HG03108 (cell line): ENCODE results near the gene ZYG11B.
"Not testable (repeated sequence)": the region's sequence is repeated elsewhere in the genome, so short reads cannot be mapped to it uniquely, and the experiment has no call there.

Experiments used
- ATAC-seq: cut with Tn5 transposase; IDR thresholded peaks from one replicate; pipeline ENCODE4 v1.9.1; 2021; ENCODE audit warnings: moderate library complexity; ENCODE audit not compliant: unreplicated experiment

The ZYG11B gene

DNA sequence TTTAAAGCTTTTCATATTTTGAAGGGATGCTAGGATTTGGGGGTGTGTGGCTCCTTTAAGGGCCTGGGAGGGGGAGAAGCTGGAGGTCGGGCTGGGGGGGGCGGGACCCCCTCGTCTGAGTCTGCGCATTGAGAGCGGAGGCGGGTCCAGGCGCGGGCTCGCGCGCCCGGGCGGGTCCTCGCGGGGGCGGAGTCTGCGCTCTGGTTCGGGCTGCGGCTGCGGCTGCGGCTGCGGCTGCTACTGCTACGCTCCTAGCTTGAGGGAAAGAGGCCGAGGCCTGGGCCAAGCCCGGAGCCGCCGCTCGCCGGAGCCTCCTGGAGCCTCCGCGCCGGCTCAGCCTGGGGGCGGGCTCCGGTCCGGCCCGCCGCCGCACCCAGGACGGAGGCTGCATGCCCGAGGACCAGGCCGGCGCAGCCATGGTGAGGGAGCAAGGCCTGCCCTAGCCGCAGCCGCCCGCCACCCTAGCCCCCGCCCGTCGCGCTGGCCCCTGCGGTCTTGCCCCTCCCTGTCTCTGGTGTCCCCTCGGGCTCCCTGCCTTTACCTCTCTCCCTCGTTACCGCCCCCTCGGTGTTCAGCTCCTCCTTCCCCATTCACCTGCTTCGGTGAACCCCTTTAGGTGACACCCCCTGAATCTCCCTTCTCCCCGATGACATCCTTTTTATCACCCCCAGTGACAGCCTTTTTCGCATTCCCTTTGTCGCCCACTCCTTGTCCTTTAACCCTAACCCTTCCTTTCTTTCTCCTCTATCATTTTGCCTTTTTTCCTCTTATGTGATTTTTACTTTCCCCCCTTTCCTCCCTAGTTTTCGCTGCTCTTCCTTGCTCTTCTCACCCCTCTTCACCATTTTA is at the start of gene ZYG11B:
Gene ZYG11B, plus strand, starts transcription at position 189 of the 849 bp plus-strand sequence. Its CDS starts 201 bp downstream, at position 390.
- peak; percentile 94 for ATAC-seq

DNA sequence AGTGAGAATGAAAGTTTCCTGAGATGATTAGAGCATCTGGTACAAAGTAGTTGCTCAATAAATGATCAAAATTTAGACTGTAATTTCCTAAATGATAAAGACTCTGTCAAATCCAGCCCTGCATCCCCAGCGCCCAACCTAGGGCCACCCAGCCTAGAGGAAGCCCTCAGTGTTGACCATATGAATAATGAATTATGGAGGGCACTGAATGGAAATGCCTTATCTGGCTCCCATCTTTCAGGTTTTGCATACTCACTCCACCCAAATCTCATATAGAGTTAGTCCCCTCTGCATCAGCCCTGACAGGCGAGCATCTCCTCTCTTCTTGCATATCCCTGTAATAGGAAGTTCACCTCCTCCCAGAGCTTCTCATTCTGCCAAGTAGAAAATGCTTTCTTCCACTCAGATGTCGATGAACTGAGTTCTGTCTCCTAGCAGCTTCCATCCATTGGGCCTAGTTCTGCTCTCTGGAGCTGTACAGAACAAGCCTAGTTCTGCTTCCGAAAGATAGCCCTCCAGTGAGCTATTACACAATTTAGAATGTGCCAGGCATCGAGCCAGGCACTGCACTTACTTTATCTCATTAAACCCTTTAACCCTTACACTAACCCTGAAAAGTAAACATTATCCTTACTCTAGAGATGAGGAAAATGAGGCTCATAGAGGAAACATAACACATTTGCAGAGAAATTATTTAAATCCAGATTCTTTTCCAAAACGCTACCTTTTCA is 49.0 kb upstream of the ZYG11B start:
- no peak for ATAC-seq

DNA sequence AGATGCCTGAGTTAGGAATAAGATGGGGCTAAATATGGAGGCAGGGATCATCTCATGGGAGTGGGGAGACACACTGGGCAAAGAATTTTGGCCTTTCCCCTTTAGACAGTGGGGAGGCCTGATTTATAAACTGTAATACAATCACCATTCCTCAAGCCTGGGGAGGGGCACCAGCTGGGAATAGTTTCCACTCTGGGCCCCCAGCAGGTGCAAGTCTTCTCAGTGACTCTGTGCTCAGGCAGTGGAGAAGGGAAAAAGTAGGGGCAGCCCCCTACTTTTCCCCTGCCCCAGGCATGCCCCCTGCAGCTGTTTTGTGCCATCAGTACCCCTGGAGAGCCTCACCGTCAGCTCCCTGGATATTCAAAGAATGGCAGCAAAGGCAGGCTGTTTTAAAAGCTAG is 47.2 kb upstream of the ZYG11B start:
- no peak for ATAC-seq

DNA sequence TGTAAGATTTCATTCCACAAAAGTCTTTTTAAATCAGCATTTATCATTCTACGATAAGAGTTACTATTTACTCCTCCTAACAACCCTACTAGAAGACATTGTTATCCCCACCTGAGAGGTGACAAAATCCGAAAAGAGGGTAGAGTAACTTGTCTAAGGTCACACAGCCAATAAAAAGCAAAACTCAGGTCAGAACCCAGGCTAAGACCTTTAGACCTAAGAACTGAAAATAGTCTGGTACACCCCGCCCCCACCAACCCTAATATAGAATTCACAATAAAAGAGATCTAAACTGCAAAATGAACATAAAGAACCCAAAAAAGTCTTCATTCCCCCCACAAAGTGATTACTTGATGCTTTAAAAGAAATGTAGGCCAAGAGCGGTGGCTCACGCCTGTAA is 46.8 kb upstream of the ZYG11B start:
- no peak for ATAC-seq

DNA sequence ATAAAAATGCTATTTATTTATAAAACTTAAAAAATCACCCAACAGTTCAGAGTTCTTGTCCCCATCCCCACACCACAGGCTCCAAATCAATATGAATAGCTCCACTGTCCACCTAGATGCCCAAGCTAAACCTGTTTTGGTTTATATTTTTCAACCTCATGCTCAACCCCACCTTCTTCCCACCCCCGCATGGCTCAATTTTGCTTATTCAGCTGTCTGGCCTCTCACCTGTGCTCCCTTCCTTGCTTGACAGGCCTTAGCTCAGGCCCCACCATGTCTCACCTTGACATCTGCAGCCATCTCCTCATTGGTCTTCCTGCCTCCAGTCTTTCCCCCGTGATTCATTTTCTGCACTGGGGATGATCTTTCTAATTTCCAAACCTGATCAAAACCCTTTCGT is 45.9 kb upstream of the ZYG11B start:
- ATAC-seq = no peak

DNA sequence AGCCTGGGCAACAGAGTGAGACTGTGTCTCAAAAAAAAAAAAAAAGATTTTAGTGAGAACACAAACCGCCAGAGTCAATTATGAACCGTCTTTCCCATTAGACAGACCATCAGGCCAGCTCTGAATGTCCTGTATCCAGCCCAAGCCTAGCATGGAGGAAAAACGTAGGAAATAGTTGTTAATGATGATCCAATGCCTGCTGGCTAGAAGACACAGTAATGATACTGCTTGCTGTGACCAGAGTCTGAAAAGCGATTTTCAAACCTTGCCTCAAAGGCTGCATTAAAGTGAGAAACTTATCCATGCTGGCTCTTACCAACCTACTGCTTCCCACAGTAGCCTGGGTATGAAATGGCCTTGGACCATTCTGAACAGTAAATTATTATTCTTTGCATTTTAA is 45.1 kb upstream of the ZYG11B start:
- ATAC-seq = no peak

DNA sequence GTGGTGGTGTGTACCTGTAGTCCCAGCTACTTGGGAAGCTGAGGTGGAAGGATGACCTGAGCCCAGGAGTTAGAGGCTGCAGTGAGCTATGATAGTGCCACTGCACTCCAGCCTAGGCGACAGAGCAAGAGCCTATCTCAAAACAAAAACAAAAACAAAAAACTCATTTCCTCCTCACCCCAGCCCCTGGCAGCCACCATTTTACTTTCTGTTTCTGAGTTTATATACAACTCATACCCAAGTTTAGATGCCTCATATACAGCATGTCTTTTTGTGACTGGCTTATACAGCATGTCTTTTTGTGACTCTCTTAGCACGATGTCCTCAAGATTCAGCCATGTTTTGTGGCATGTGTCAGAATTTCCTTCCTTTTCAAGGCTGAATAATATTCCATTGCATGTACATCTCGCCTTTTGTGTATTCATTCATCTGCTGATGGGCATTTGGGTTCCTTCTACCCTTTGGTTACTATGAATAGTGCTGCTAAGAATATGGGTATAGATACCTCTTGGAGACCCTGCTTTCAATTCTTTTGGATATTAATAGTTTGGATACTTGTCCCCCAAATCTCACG is 42.8 kb upstream of the ZYG11B start:
- no peak for ATAC-seq

DNA sequence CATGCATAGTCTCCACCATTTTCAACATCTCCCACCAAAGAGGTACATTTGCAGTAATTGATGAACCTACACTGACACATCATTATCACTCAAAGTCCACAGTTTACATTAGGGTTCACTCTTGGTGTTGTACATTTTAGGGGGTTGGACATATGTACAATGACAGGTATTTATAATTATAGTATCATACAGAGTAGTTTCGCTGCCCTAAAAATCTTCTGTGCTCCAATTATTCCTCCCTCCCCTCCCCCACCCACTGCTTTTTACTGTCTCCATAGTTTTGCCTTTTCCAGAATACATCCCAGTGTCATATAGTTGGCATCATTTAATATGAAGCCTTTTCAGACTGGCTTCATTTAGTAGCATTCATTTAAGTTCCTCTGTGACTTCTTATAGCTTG is 41.7 kb upstream of the ZYG11B start:
- ATAC-seq = no peak

DNA sequence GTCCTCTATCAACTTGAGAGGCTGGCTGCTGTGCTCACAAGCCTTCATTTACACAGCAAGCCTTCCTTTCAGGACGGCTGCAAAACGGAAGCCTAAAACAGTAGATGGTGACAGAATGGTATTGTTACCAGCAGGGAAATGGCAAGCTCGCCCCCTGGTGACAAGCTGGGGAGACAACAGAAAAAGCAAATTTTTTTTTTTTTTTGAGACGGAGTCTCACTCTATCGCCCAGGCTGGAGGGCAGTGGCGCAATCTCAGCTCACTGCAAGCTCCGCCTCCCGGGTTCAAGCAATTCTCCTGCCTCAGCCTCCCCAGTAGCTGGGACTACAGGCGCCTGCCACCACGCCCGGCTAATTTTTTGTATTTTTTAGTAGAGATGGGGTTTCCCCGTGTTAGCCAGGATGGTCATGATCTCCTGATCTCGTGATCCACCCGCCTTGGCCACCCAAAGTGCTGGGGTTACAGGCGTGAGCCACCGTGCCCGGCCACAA is 39.9 kb upstream of the ZYG11B start:
- ATAC-seq = peak; percentile 86

DNA sequence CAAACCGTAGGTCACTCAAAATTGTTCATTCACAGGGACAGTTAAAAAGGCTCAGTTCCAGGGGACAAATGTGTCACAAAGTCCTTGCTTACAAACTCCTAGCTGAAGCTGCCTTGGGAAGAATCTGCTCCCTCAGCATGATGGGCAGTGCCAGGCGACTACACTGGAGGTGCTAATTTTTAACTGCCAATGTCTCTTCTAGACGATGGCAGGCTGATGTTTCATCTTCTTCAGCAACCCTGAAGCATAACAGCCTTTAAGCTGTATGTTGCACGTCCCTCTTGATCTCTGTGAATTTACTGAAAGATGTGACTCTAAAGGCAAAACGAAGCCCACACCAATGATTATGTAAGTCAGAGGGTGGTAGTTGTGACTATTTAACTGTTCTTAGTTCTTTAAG is 39.4 kb upstream of the ZYG11B start:
- no peak for ATAC-seq

DNA sequence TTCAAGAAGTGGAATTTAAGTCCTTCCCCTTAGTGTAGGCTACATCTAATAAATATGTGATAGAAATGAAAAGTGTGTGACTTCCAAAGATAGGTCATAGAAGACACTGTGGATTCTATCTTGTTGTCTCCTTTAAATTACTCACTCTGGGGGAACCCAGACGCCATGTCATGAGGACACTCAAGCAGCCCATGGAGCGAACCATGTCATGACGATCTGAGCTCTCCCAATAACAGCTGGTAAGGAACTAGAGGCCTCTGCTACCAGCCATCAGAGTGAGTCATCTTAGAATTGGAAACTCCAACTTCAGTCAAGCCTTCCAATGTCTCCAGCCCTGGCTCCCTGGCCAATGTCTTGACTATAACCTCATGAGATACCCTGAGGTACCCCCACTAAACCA is 34.4 kb upstream of the ZYG11B start:
- no peak for ATAC-seq

DNA sequence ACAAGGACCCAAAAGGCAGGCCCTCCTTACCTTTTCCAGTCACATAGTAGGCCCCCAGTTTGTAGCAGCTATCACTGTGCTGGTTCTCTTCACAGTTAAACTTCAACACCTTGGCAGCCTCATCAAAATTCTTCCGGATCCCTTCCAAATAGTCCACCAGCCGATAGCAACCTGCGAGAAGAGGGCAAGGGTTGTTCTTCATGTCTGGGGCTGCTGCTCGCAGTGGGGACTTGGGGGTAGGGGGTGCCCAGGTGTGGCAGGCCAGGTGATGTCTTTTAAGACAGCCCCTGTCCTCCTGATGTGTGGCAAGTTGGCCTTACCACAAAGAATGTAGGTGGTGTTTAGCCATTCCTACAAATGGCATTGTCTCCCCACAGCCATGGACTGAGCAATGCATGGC is 33.6 kb upstream of the ZYG11B start:
- ATAC-seq = no peak

DNA sequence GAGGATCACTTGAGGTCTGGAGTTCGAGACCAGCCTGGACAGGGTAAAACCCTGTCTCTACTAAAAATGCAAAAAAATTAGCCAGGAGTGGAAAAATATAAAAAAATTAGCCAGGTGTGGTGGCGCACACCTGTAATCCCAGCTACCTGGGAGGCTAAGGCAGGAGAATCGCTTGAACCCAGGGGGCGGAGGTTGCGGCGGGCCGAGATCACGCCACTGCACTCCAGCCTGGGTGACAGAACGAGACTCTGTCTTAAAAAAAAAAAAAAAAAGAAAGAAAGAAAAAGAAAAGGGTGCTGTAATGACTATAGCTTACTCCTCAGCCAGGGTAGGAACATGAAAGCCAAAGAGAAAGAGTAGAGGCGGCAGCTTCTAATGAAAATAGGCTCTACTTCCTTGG is 32.9 kb upstream of the ZYG11B start:
- not testable (repeated sequence) for ATAC-seq

DNA sequence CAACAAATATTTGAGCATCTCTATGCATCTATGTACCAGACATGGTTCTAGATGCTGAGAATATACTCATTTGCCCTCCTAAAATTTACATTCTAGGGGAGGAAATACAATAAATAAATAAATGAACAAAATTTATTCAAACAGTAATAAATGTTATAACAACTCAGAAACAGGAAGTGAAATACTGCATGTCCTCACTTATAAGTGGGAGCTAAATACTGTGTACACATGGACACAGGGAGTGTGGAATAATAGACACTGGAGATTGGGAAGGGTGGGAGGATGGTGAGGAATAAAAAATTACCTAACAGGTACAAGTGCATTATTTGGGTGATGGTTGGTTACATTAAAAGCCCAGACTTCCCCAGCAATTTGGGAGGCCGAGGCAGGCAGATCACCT is 32.4 kb upstream of the ZYG11B start:
- ATAC-seq = no peak

DNA sequence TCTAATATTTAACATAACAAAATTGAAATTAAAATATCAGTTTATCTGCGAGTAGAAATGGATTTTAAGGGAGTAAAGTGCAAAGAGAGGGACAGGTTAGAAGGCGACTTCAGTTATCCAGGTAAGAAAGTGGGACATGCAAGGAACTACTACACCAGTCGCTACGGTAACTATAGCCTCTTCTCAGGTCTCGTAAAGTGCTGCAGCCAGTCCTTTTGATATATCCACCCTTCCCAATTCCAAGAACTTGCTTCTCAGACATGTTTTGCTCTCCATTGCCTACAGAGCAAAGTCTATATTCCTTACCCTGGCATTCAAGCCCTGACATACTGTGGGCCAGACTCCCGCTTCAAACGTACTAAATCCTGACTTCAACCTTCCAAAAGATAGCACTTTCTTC is 30.6 kb upstream of the ZYG11B start:
- no peak for ATAC-seq

DNA sequence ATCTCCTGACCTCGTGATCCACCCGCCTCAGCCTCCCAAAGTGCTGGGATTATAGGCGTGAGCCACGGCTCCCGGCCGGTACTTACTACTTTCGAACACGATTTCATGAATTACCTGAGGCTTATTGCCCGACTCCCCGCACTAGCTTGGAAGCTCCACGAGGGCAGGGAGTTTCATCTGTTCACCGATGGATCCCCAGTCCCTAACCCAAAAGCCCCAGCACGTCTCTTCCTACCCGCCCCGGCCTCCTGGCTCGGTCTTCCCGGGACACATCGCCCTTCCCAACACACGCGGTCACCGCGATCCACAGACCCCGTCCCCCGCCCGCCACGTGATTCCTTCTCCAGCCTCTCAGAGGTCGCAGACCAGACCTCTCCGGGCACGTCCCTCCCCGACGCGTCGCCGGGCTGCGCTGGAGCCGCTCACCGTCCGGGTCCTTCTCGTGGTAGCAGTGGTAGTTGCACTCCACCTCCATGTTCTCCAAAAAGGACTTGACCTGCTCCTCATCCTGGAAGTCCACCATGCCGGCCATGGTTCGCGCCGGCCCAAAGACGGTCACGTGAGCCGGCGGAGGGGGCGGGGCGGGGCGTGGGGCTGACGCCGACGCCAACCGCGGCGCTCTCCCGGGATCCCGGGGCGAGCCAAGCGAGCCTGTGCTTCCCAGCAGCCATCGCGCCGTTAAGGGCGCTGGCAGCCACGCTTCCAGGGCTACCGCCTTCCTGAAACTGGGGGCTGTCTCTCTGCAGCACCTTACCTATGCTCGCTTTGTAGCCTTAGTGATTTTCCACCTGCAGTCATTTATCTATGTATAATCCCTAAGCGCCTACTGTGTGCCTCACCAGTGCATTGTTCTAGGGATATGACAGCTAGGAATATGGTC is 28.2 kb upstream of the ZYG11B start, which contains the start of gene COA7:
Gene COA7, minus strand, starts transcription at position 553 of the 880 bp plus-strand sequence. Its CDS starts 21 bp downstream, at position 532.
- peak; percentile 46 for ATAC-seq

DNA sequence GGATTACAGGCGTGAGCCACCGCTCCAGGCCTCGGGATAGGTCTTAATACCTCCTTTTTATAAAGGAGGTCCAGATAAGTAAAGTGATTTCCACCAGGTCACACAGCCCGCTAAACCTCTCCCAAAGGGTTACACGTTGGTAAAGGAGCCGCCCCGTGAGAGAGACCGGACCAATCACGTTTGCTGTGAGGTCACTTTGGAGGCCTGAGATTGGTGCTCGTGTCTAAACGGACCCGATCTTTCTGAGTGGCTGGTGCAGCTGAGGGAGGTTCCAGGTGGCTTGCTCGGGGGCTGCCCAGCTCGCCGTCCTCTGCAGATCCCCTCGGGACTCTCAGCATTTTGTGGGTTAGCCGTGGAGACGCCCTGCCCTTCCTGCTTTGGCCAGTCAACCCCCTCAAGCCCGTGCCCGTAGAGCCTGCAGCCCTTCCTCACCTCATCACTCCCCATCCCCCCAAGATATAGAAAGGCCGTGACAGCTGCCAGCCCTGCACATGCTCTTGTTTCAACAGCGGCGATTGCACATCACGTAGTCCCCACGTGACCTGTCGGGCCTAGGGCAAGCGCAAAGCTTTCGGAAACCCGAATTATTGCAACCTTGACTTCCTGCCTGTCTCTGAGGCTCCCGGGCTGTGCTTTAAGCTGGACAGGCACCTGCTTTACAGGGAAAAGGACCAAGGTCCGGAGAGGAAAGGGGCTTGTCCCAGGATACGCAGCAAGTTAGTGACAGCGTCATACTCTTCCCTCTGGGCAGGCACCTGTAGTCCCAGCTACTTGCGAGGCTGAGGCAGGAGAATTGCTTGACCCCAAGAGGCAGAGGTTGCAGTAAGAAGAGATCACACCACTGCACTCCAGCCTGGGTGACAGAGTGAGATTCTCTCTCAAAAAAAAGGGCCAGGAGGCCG is 23.1 kb upstream of the ZYG11B start:
- ATAC-seq = peak; percentile 85

DNA sequence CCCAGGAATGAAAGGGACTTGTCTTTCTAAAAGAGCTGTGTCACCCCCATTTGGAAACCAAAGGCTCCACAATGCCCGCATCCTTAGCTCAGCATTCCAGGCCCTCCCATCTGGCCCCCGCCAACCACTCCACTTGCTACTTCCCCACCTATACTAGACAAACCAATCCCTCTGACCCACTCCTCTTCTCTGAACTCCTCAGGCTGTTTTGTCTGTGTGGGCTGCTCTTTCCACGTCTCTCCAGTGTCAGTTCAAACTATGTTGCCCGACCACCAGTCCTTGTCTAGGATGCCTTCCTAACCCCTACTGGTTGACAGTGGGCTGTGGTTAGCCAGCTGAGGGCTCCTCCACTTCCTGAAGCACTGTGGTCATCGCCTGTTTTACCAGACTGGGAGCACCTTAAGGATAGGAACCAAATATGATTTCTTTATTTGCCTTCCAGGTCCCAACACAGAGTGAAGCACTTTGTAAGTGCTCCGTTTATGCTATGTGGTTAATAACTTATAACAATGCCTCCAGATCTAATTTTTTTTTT is 20.1 kb upstream of the ZYG11B start:
- no peak for ATAC-seq
